GM10266 (cell line): ENCODE measurements around the gene PDZD11.
"Not testable (repeated sequence)": the region's sequence is repeated elsewhere in the genome, so short reads cannot be mapped to it uniquely, and the experiment has no call there.

Experiments used
- DNase-seq: peaks from one replicate; pipeline ENCODE4 v3.0.0; 2012; ENCODE audit errors: extremely low spot score
- CTCF ChIP-seq: IDR thresholded peaks from 2 replicates; pipeline ENCODE4 v1.5.1; 2012; ENCODE audit warnings: mild to moderate bottlenecking, low read depth; ENCODE audit not compliant: control insufficient read depth, insufficient read depth; ENCODE audit errors: missing control alignments

The PDZD11 gene

GRCh38 chrX:70280573-70280972, 9.2 kb downstream of the PDZD11 start:
- no peak for DNase-seq
- no peak for TF ChIP-seq CTCF

- no peak for TF ChIP-seq CTCF
- no peak for DNase-seq
Measured at GRCh38 chrX:70279081-70279480, 10.6 kb downstream of the PDZD11 start.

GRCh38 chrX:70274029-70274428, 15.7 kb downstream of the PDZD11 start:
- not testable (repeated sequence) for DNase-seq

- TF ChIP-seq CTCF: no peak
- DNase-seq: no peak
Measured at GRCh38 chrX:70268034-70268433, 21.7 kb downstream of the PDZD11 start, which contains the start of gene ARR3. ARR3 (plus strand) TSS chrX:70268334; CDS start chrX:70269386, 1,052 bp downstream.

GRCh38 chrX:70264784-70265183, 24.9 kb downstream of the PDZD11 start:
- no peak for TF ChIP-seq CTCF
- no peak for DNase-seq

GRCh38 chrX:70262952-70263567, 26.7 kb downstream of the PDZD11 start:
- peak; percentile 4 for DNase-seq
- TF ChIP-seq CTCF: peak; percentile 45

- TF ChIP-seq CTCF: no peak
- DNase-seq: no peak
Measured at GRCh38 chrX:70260104-70260503, 29.6 kb downstream of the PDZD11 start, which contains the start of gene P2RY4. P2RY4 (minus strand) TSS chrX:70260204; CDS start chrX:70259624, 580 bp downstream.
